HG03439 (cell line): ENCODE measurements around the gene DMRTB1.

Source experiments
- ATAC-seq: cut with Tn5 transposase; IDR thresholded peaks from one replicate; pipeline ENCODE4 v1.9.1; 2021; ENCODE audit warnings: mild to moderate bottlenecking, moderate library complexity; ENCODE audit not compliant: unreplicated experiment

DMRTB1 gene

GRCh38 chr1:53507116-53507820 lies 48.1 kb downstream of the DMRTB1 start:
- no peak for ATAC-seq

- ATAC-seq, result no peak
Measured at GRCh38 chr1:53508056-53508990, 49.1 kb downstream of the DMRTB1 start.

DNA sequence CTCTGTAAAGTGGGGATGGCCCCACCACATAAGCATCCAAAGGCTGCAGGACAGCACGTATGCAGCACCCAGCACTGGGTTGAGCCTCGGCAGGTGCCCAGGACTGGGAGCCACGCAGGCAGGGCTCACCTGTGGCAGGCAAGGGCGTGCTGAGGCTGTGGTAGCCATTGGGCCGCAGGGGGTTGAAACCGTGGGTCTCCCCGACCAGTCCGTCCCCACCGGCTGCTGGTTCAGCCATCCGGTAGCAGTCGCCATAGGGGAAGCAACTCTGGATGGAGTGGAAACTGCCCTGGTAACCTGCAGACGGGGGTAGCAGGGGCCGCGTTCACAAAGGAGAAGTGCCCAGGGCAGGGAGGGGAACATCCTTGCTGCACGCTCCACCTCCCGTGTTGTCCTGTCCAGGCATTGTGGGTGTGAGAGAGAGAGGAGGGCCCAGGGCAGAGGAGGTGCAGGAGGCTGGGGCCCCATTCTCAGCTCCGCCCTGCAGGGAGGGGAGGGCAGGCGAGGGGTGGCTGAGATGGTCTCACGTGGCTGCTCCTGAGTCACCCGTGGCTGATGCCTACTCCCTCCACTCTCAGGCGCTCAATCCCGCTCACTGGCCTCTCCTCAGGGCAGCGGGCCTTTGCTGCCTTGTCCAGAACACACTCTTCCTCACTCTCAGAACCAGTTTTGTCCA lies 49.9 kb downstream of the DMRTB1 start:
- no peak for ATAC-seq

DNA sequence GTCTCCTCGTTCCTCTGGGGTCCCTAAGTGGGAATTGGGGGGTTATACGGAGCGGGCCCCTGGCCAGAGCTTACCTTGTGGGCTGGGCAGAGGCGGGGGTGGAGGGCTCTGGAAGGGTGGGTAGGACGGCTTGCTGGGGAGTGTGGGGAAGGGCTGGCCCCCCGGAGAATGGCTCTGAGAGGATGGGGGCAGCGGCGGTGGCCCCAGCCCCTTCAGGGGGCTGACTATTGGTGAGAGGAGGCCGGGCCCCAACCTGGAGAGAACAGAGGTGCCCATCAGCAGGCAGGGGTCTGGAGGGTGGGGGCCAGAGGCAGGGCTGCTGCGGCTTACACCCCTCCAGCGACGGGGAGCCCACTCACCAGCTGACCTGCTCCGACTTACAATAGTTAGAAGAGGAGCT lies 50.6 kb downstream of the DMRTB1 start:
- ATAC-seq, result no peak

- ATAC-seq, result no peak
Measured at GRCh38 chr1:53510215-53510614, 51.0 kb downstream of the DMRTB1 start.

DNA sequence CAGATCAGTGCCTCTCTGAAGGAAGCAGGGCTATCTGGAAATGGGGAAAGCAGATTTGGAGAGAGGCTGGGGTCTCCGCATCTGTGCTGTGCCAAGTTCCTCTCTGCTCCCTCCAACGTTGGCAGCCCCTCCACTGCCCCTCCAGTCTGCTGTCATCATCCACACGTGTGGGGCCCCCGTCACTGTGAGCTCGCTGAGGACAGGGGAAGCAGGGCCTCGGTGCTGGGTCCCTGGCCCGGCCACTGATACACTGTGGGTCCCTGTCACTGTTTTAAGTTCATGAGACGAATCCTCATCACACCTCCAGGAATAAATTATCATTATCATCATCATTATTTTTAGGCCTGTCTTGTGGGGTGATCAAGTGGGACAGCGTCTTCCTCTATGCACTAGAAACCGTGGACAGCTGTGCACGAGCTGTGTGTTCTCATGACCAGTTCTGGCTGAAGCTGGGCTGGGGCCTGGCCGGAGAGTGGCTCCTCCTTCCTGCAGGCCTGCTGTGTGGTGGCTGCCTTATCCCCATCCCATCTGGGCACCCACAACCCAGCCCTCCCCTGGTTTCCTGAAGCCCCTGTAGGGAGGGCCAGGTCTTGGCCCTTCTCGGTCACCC lies 52.2 kb downstream of the DMRTB1 start:
- ATAC-seq, result no peak

DNA sequence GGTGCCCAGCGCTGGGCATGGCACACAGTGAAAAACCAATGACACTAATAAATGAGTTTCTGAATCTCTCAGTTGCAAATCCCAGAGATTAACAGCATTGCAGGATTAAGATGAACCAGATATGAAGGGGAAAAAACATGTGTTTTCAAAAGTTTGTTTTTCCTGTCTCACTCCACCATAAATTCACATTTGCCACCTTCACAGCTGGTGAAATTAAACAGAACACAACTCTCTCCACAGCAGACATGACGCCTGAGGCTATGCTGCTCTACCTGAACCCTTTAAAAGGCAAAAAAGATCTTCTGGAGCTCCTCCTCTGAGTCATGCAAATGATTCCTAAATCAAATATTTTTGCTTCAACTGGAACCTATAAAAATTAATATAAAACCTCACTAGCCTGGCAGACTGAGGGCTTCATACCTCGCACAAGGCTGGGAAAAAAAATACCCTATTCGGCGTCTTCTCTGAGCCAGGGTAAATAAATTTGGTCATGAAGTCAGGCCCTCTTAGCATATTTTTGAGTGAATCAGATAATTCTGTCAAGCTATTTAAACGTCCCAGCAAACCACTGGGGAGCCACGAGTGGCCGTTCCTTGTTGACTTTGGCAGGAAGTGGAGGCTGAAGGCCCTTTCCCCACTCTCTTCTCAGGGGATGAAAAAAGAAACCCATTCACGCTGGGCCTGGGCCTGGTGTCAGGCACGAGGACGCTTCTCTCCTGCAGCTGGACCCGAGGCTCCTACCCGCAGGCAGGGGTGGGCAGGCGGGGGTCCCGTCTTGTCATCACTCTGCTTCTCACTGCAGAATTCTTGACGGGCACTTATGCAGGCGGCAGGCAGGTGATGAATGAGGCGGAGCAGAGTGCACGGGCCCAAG lies 53.0 kb downstream of the DMRTB1 start:
- no peak for ATAC-seq

GRCh38 chr1:53512807-53513755 lies 53.9 kb downstream of the DMRTB1 start:
- ATAC-seq, result no peak

DNA sequence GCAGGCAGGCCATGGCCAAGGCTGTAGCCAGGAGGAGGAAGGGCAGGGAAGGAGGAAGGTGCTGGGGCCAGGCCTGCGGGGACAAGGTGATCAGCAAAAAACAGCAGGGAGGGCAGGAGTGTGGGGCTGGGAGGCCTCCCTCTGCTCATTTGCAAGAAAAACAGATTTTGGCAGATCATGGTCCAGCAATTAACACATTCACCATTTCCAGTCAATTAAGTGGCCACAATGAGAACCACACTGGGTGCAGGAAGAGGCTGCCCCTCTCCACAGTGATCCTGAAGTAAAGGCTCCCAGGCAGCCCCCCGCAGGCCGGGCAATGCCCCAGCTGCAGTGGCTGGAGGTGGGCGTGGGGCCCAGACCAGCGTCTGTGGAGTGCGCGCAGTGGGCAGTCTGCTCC lies 54.6 kb downstream of the DMRTB1 start:
- no peak for ATAC-seq

DNA sequence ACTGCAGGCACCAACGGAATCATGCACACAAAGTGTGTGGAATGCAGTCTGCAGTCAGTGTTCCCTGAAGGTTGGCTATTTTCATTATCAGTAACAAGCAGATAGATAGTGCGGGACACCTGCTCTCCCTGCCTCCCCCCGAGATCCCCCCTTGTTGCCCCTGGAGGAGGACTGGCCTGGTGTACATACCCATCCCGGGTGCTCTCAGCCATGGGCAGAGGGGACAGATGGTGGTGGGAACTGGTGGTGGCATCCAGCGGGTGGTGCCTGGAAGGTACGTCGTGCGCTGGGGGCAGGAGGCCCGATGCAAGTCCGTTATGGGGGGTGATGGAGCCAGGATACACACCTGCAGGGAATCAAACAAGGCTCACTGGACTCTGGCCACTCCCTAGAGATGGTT lies 55.2 kb downstream of the DMRTB1 start:
- no peak for ATAC-seq

DNA sequence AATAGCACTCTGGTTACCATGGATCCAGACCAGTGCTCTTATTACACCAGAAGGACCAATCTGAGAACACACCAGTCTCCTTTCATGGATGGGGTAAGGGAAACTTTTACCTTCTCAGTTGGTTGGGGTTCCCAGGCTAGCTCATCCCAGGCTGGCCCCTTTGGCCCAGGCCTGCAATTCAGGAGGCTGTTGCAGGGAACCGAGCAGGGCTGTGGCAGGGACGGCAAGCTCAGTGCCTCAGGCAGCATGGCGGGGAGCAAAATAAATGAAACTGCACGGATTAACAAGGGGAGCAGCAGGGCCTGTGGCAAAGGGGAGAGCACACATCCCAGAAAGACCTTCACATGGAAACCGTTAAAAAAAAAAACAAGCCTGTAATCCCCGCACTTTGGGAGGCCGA lies 57.0 kb downstream of the DMRTB1 start:
- no peak for ATAC-seq
